Naive thymus-derived CD4-positive, alpha-beta T cell (primary cell): ENCODE measurements around the gene CCNC. TPM values are rescaled to one million over a fixed set of nuclear protein-coding genes. Genes with fewer than 3 reads are reported as not detected.

Source experiments
- ATAC-seq: fragments of 150-1000 bp; cut with Tn5 transposase; 2 replicates; pipeline ENCODE4 v1.10.0; 2021; ENCODE audit warnings: mild to moderate bottlenecking, moderate library complexity
- CTCF ChIA-PET: fragments of 350-600 bp; sonication (Branson Sonifier 250); formaldehyde crosslinking; loops from one replicate; lab custom pipeline; 2021; ENCODE audit warnings: antibody characterized with exemption; lab: Charles Lee
- POLR2A ChIA-PET: fragments of 350-600 bp; sonication (Branson Sonifier 250); formaldehyde crosslinking; loops from one replicate; lab custom pipeline; 2021; ENCODE audit warnings: antibody characterized with exemption, inconsistent platforms; lab: Charles Lee
- DNase-seq, 9 donors: peaks; one replicate each; pipeline versions ENCODE4 v3.0.0 to v3.0.0-alpha.2; 2020 to 2022; ENCODE audit warnings: mixed read lengths in 1 of 9
- H3K27ac ChIP-seq: one replicate; pipeline ENCODE4 v1.7.0; 2013; ENCODE audit warnings: mild to moderate bottlenecking, low read depth, low read length, moderate library complexity
- H3K27me3 ChIP-seq, 2 donors: one replicate each; pipeline ENCODE4 v1.7.0; 2013; ENCODE audit warnings: low read length in 2 of 2, mild to moderate bottlenecking in 2 of 2, moderate library complexity in 2 of 2; ENCODE audit not compliant: control insufficient read depth in 2 of 2, insufficient read depth in 2 of 2
- H3K36me3 ChIP-seq, 3 experiments: 1 replicate in 2 of 3; 2 replicates in 1 of 3; pipeline ENCODE4 v1.7.0; 2013; ENCODE audit warnings: low read length in 3 of 3, mild to moderate bottlenecking in 3 of 3, moderate library complexity in 1 of 3; ENCODE audit not compliant: insufficient read depth in 3 of 3, control insufficient read depth in 2 of 3
- H3K4me1 ChIP-seq, 2 donors: one replicate each; pipeline ENCODE4 v1.7.0; 2013; ENCODE audit warnings: low read length in 2 of 2, mild to moderate bottlenecking in 2 of 2, moderate library complexity in 1 of 2; ENCODE audit not compliant: control insufficient read depth in 2 of 2, insufficient read depth in 2 of 2
- H3K4me3 ChIP-seq: 2 replicates; pipeline ENCODE4 v1.7.0; 2013; ENCODE audit warnings: mild to moderate bottlenecking, low read length
- H3K9me3 ChIP-seq, 3 experiments: 1 replicate in 2 of 3; 2 replicates in 1 of 3; pipeline ENCODE4 v1.7.0; 2013; ENCODE audit warnings: low read length in 3 of 3; ENCODE audit not compliant: control insufficient read depth in 2 of 3
- H3K27ac Mint-ChIP-seq, 9 donors: one replicate each; pipeline ENCODE4 v1.8.0; 2020 to 2022; ENCODE audit warnings: mixed read lengths in 9 of 9, mild to moderate bottlenecking in 8 of 9, moderate library complexity in 5 of 9, inconsistent platforms in 2 of 9
- H3K27me3 Mint-ChIP-seq, 5 donors: one replicate each; pipeline ENCODE4 v1.8.0; 2021 to 2022; ENCODE audit warnings: mixed read lengths in 5 of 5, mild to moderate bottlenecking in 1 of 5
- H3K36me3 Mint-ChIP-seq, 5 donors: one replicate each; pipeline ENCODE4 v1.8.0; 2020 to 2022; ENCODE audit warnings: mixed read lengths in 5 of 5, mild to moderate bottlenecking in 3 of 5, inconsistent platforms in 1 of 5
- H3K4me1 Mint-ChIP-seq, 7 donors: one replicate each; pipeline ENCODE4 v1.8.0; 2020 to 2022; ENCODE audit warnings: mixed read lengths in 7 of 7, mild to moderate bottlenecking in 3 of 7, inconsistent platforms in 1 of 7
- H3K4me3 Mint-ChIP-seq, 10 donors: one replicate each; pipeline ENCODE4 v1.8.0; 2020 to 2022; ENCODE audit warnings: mild to moderate bottlenecking in 10 of 10, mixed read lengths in 10 of 10, moderate library complexity in 6 of 10, inconsistent platforms in 2 of 10
- H3K9me3 Mint-ChIP-seq, 11 donors: one replicate each; pipeline ENCODE4 v1.8.0; 2020 to 2022; ENCODE audit warnings: mixed read lengths in 11 of 11, mild to moderate bottlenecking in 4 of 11, inconsistent platforms in 1 of 11, moderate library complexity in 1 of 11
- intact Hi-C, 2 donors: fragments of 100-400 bp; cut with micrococcal nuclease; formaldehyde crosslinking; loops; one replicate each; pipeline ENCODE4 v1.15.1; 2023
- polyA plus RNA-seq, 2 donors: library from polyadenylated mRNA; unstranded; fragments of 300-500 nt; fragmentation: Illumina TruSeq; gene quantifications; one replicate each; pipeline ENCODE4 v1.2.3, GENCODE V29; 2021
- total RNA-seq, 6 experiments: library from RNA in 5 of 6; stranded (reverse) in 5 of 6; gene quantifications; 1 replicate in 5 of 6; 2 replicates in 1 of 6; pipeline ENCODE4 v1.2.3 and lab custom pipeline; 2021 to 2026

The CCNC gene
- total and polyA plus RNA-seq, 7 experiments from 2014 or later: 31.4 to 45.4 (median 37.3) TPM

- ATAC-seq: no peak
- peak overlapping the region in 5 of 9 donors; percentile 33 to 86 (median 65) for H3K27ac Mint-ChIP-seq
- DNase-seq: no peak
- Histone ChIP-seq H3K36me3 (peaks cover 0 to 4% (median 0%) of the 10 kb centered on the region in 3 experiments), H3K4me1 (peaks cover 0 to 16% of the 10 kb centered on the region in 2 donors), H3K9me3 (no peaks in the 10 kb centered on the region), H3K27me3 (no peaks in the 10 kb centered on the region), H3K27ac (no peak overlapping the region), H3K4me3 (peak overlapping the region; percentile 75)
- H3K4me3 Mint-ChIP-seq: peak overlapping the region; percentile 26 to 99 (median 93)
- peaks cover 0 to 12% (median 0%) of the 10 kb centered on the region in 5 donors for H3K27me3 Mint-ChIP-seq
- peaks cover 0 to 4% (median 0%) of the 10 kb centered on the region in 5 donors for H3K36me3 Mint-ChIP-seq
- peaks cover 4 to 32% (median 28%) of the 10 kb centered on the region in 7 donors for H3K4me1 Mint-ChIP-seq
- H3K9me3 Mint-ChIP-seq: peaks cover 0 to 1% (median 0%) of the 10 kb centered on the region in 11 donors
- intact Hi-C loops: loop anchor here (2.0 to 10.0 kb wide), 2 partner anchors 569 to 1367 kb away; partner anchors contain the start of genes ASCC3 (in 1 of the 2) and FBXL4 (in 1 of the 2)
- ChIA-PET CTCF (interaction anchor here (1.0 kb wide), 1 partner anchor 234 kb away, joined by 3 read pairs; no protein-coding TSS in a partner anchor), POLR2A (interaction anchor here (0.6 to 0.9 kb wide), 2 partner anchors 88 to 89 kb away, joined by 3 read pairs; partner anchors contain the start of gene PNISR)
Observed at GRCh38 chr6:99514089-99514488, 54.4 kb downstream of the CCNC start.

- peak overlapping the region in 1 of 9 donors; percentile 59 for H3K27ac Mint-ChIP-seq
- POLR2A ChIA-PET: interaction anchor here (0.5 to 1.3 kb wide), 4 partner anchors 8 to 1373 kb away, joined by 3 to 4 read pairs (median 4); partner anchors contain the start of gene PNISR
Observed at GRCh38 chr6:99512033-99512432, 56.4 kb downstream of the CCNC start.

GRCh38 chr6:99507648-99508047 is 60.8 kb downstream of the CCNC start:
- DNase-seq (no peak), ATAC-seq (no peak)
- CTCF ChIA-PET: no interaction called here
- no peaks in the 10 kb centered on the region for H3K9me3 ChIP-seq
- POLR2A ChIA-PET: no interaction called here
- no peak overlapping the region for H3K4me3 Mint-ChIP-seq
- H3K4me3 ChIP-seq: no peak overlapping the region
- H3K9me3 Mint-ChIP-seq: no peaks in the 10 kb centered on the region
- no peaks in the 10 kb centered on the region for H3K4me1 ChIP-seq
- intact Hi-C loops: no loop called here
- H3K27me3 Mint-ChIP-seq: no peaks in the 10 kb centered on the region
- H3K4me1 Mint-ChIP-seq: peaks cover 0 to 4% (median 3%) of the 10 kb centered on the region in 7 donors
- peaks cover 0 to 34% (median 14%) of the 10 kb centered on the region in 5 donors for H3K36me3 Mint-ChIP-seq
- no peak overlapping the region for H3K27ac Mint-ChIP-seq
- H3K36me3 ChIP-seq: peaks cover 0 to 1% (median 0%) of the 10 kb centered on the region in 3 experiments
- H3K27me3 ChIP-seq: no peaks in the 10 kb centered on the region
- no peak overlapping the region for H3K27ac ChIP-seq

More at GRCh38 chr6:99512033-99512432, 56.4 kb downstream of the CCNC start:
- Histone ChIP-seq H3K4me1 (peaks cover 0 to 16% of the 10 kb centered on the region in 2 donors), H3K27me3 (no peaks in the 10 kb centered on the region), H3K27ac (no peak overlapping the region), H3K4me3 (no peak overlapping the region), H3K9me3 (no peaks in the 10 kb centered on the region), H3K36me3 (peaks cover 0 to 4% (median 0%) of the 10 kb centered on the region in 3 experiments)
- Mint-ChIP-seq H3K4me3 (no peak overlapping the region), H3K9me3 (no peaks in the 10 kb centered on the region), H3K27me3 (peaks cover 0 to 6% (median 0%) of the 10 kb centered on the region in 5 donors), H3K36me3 (peaks cover 0 to 9% (median 0%) of the 10 kb centered on the region in 5 donors), H3K4me1 (peaks cover 4 to 32% (median 28%) of the 10 kb centered on the region in 7 donors)
- ATAC-seq (no peak), DNase-seq (no peak)
- intact Hi-C loops: loop anchor here in 1 of 2 donors (10.0 kb wide), 1 partner anchor 567 kb away; the partner anchor contains the start of gene FBXL4
- CTCF ChIA-PET: interaction anchor here (0.6 to 1.1 kb wide), 2 partner anchors 10 to 77 kb away, joined by 3 to 4 read pairs; no protein-coding TSS in a partner anchor

- H3K36me3 Mint-ChIP-seq: peaks cover 0 to 50% (median 25%) of the 10 kb centered on the region in 5 donors
- no peak overlapping the region for H3K27ac ChIP-seq
- H3K9me3 Mint-ChIP-seq: no peaks in the 10 kb centered on the region
- POLR2A ChIA-PET: no interaction called here
- no peak overlapping the region for H3K4me3 ChIP-seq
- H3K36me3 ChIP-seq: peaks cover 0 to 9% (median 0%) of the 10 kb centered on the region in 3 experiments
- no peaks in the 10 kb centered on the region for H3K9me3 ChIP-seq
- intact Hi-C loops: no loop called here
- no peaks in the 10 kb centered on the region for H3K27me3 Mint-ChIP-seq
- no peaks in the 10 kb centered on the region for H3K27me3 ChIP-seq
- H3K4me3 Mint-ChIP-seq: no peak overlapping the region
- CTCF ChIA-PET: no interaction called here
- no peak for ATAC-seq
- no peaks in the 10 kb centered on the region for H3K4me1 ChIP-seq
- no peak overlapping the region for H3K27ac Mint-ChIP-seq
- no peak for DNase-seq
- H3K4me1 Mint-ChIP-seq: peaks cover 0 to 4% (median 0%) of the 10 kb centered on the region in 7 donors
Observed at GRCh38 chr6:99501762-99502161, 66.7 kb downstream of the CCNC start.

- intact Hi-C loops: no loop called here
- Mint-ChIP-seq H3K9me3 (no peaks in the 10 kb centered on the region), H3K4me3 (no peak overlapping the region), H3K4me1 (peaks cover 0 to 4% (median 0%) of the 10 kb centered on the region in 7 donors), H3K36me3 (peaks cover 0 to 37% (median 9%) of the 10 kb centered on the region in 5 donors), H3K27me3 (no peaks in the 10 kb centered on the region), H3K27ac (no peak overlapping the region)
- Histone ChIP-seq H3K4me1 (no peaks in the 10 kb centered on the region), H3K27ac (no peak overlapping the region), H3K27me3 (no peaks in the 10 kb centered on the region), H3K9me3 (no peaks in the 10 kb centered on the region), H3K36me3 (peaks cover 0 to 9% (median 0%) of the 10 kb centered on the region in 3 experiments), H3K4me3 (no peak overlapping the region)
- ATAC-seq (no peak), DNase-seq (no peak)
- POLR2A ChIA-PET: no interaction called here
- CTCF ChIA-PET: no interaction called here
Observed at GRCh38 chr6:99498421-99498820, 70.0 kb downstream of the CCNC start.

GRCh38 chr6:99495466-99495865 is 73.0 kb downstream of the CCNC start:
- no peaks in the 10 kb centered on the region for H3K9me3 ChIP-seq
- no peak overlapping the region for H3K4me3 ChIP-seq
- H3K27me3 Mint-ChIP-seq: no peaks in the 10 kb centered on the region
- H3K36me3 ChIP-seq: no peaks in the 10 kb centered on the region
- H3K4me3 Mint-ChIP-seq: no peak overlapping the region
- CTCF ChIA-PET: no interaction called here
- DNase-seq: no peak
- peaks cover 0 to 16% (median 0%) of the 10 kb centered on the region in 5 donors for H3K36me3 Mint-ChIP-seq
- H3K27me3 ChIP-seq: no peaks in the 10 kb centered on the region
- no peak overlapping the region for H3K27ac Mint-ChIP-seq
- POLR2A ChIA-PET: no interaction called here
- H3K4me1 ChIP-seq: peaks cover 0 to 11% of the 10 kb centered on the region in 2 donors
- H3K4me1 Mint-ChIP-seq: peaks cover 8 to 12% (median 9%) of the 10 kb centered on the region in 7 donors
- H3K27ac ChIP-seq: no peak overlapping the region
- no peaks in the 10 kb centered on the region for H3K9me3 Mint-ChIP-seq
- intact Hi-C loops: no loop called here
- no peak for ATAC-seq
